Ovary (tissue), 9 donors: ENCODE data around the gene ADRM1. TPM values are rescaled to one million over a fixed set of nuclear protein-coding genes. Genes with fewer than 3 reads are reported as not detected.
A peak's percentile ranks its signal among the peaks of the same experiment; 100 is the strongest.

Experiments used
- DNase-seq, 5 donors: peaks; one replicate each; pipeline ENCODE4 v3.0.0-alpha.2; 2019 to 2020
- H3K27ac ChIP-seq, 2 donors: fragments of 200-600 bp; one replicate each; pipeline versions ENCODE4 v1.5.1 to v1.8.0; 2019 to 2022
- H3K27me3 ChIP-seq: fragments of 200-600 bp; one replicate; pipeline ENCODE4 v1.8.0; 2022
- H3K36me3 ChIP-seq: fragments of 200-600 bp; sonication (generic); one replicate; pipeline ENCODE4 v1.5.1; 2019
- H3K4me1 ChIP-seq: one replicate; pipeline ENCODE4 v1.8.1; 2013; ENCODE audit warnings: mild to moderate bottlenecking, moderate library complexity; ENCODE audit not compliant: insufficient read depth
- H3K4me3 ChIP-seq: fragments of 200-600 bp; sonication (generic); one replicate; pipeline ENCODE4 v1.5.1; 2017
- H3K9me3 ChIP-seq, 2 donors: fragments of 200-600 bp in 1 of 2; sonication (generic) in 1 of 2; one replicate each; pipeline versions ENCODE4 v1.5.1 to v1.8.1; 2013 to 2019; ENCODE audit warnings: mild to moderate bottlenecking in 1 of 2, moderate library complexity in 1 of 2
- CTCF ChIP-seq, 3 donors: fragments of 450-650 bp in 2 of 3; fragments of 200-600 bp in 1 of 3; IDR thresholded peaks; one replicate each; pipeline versions ENCODE4 v1.5.1 to v1.8.0; 2016 to 2022; ENCODE audit warnings: antibody characterized with exemption in 3 of 3, mild to moderate bottlenecking in 1 of 3
- EP300 ChIP-seq: sonication (generic); formaldehyde crosslinking; IDR thresholded peaks from one replicate; pipeline ENCODE4 v1.6.1; 2017; ENCODE audit warnings: antibody characterized with exemption
- POLR2A ChIP-seq: fragments of 450-650 bp; IDR thresholded peaks from one replicate; pipeline ENCODE4 v1.6.1; 2017; ENCODE audit warnings: antibody characterized with exemption, mild to moderate bottlenecking, moderate library complexity
- WGBS, 3 donors: extraction: QIAGEN DNeasy Blood & Tissue Kit in 1 of 3; methylation state at CpG; one replicate each; pipeline versions ENCODE4 v1.1.5 to v1.1.7; 2013 to 2017; 5-methylcytosine and 5-hydroxymethylcytosine counted together
- intact Hi-C, 4 donors: fragments of 100-400 bp; cut with DNase I; formaldehyde crosslinking; loops; one replicate each; pipeline versions ENCODE4 v1.11.0 to v1.15.1; 2022 to 2023
- polyA plus RNA-seq, 2 donors: library from polyadenylated mRNA; stranded (reverse); fragments of 200-250 nt in 1 of 2; fragments of 350-450 nt in 1 of 2; fragmentation: Illumina TruSeq in 1 of 2; extraction: RNeasy Lipid Tissue Mini Kit (QIAGEN cat#74804) in 1 of 2; gene quantifications; one replicate each; pipeline ENCODE4 v1.2.3, GENCODE V29; 2013 to 2014
- total RNA-seq, 7 donors: library from RNA; depleted of rRNA in 2 of 7; stranded (reverse); fragments of >200 nt in 2 of 7; fragmentation: NEBNext Ultra II Directional in 3 of 7; extraction: Animal tissue kit (Norgen Biotek cat#: 25700) in 3 of 7; gene quantifications; one replicate each; pipeline versions ENCODE4 v1.1.0 to v1.2.4, GENCODE V29; 2016 to 2023
- donor health status: DM: no; HTN: no; CAD: no; lungs with moderate emphysema.
- donor health status: DM: no; HTN: no; CAD: no.
- donor health status: Bipolar disorder and iron deficiency.
- donor health status: DM: yes; HTN: yes; CAD: no.
- donor health status: DM: no; HTN: no; CAD: no.
- donor health status: DM: yes; HTN: yes; CAD: no.

ADRM1 gene
- total and polyA plus RNA-seq, 9 donors, result 7.8 to 109 (median 55.2) TPM

DNA sequence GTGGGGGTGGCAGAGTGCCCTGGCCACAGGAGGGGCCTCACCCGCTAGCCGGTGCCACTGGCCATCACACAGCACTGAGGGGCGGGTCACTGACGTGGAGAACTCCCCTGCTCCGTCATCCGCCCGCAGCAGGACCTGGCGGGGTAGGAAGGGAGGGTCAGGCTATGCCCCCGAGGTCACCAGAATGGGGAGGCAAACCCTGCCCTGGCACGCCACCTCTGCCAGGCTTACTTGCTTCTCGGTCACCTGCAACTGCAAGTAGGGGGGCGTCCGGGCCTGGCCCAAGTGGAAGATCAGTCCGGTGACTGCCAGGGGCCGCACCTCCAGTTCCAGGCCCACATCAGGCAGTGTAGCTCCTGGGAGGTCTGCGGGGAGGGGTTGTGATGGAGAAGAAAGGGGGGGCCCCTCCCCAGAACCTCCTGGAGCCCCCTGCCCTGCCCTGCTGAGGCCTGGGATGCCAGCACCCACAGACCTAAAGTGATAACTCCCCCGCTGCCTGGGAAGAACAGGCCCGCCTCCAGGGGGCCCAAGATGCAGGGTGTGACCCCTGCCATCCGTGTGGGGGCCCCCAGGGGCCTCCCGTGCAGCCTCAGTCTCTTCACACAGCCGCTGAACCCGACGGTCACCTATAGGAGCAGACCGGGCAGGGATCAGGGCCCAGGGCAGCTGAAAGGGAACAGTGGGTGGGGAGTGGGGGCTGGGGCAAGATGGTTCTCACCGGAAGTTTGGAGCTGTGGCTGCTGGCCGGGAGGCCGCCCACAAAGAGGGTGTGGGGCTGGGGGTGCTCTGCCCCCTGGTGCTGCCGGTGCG lies 7.4 kb downstream of the ADRM1 start:
- TF ChIP-seq CTCF (IDR thresholded peaks at IDR 0.05), result no peak
- 70 to 75% (median 70%) methylated on average over 29 of the region's 29 CpGs for WGBS, 3 donors
- Histone ChIP-seq H3K4me3 (no peak overlapping the region), H3K27ac (peak overlapping the region; percentile 20 to 77), H3K9me3 (no peaks in the 10 kb centered on the region), H3K36me3 (no peaks in the 10 kb centered on the region), H3K4me1 (no peaks in the 10 kb centered on the region), H3K27me3 (no peaks in the 10 kb centered on the region)
- intact Hi-C loops, result loop anchor here in 2 of 4 donors (5.0 to 10.0 kb wide), 3 partner anchors 55 to 295 kb away; partner anchors contain the start of gene LAMA5 (in 1 of the 2)
- DNase-seq, result peak in 2 of 5 donors; percentile 31 to 69

DNA sequence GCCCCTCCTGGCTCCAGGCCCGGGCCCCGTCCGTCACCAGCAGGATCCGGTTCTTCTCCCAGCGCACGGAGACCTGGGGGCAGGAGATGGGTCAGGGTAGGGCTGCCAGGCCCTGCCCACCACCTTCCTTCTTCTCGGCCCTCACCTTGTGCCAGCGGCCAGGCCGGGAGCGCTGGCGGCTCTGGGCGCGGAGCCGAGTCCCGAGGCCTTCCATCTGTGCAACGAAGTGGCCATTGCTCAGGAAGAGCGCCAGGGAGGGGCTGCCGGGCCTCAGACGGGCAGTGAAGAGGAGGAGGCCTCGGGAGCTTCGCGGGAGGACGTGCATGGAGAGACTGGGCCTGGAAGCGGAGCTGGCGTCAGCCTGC lies 7.9 kb downstream of the ADRM1 start:
- intact Hi-C loops, result loop anchor here in 1 of 4 donors (5.0 kb wide), 1 partner anchor 72 kb away; no protein-coding TSS in a partner anchor
- Histone ChIP-seq H3K4me3 (no peak overlapping the region), H3K36me3 (no peaks in the 10 kb centered on the region), H3K27ac (peak overlapping the region; percentile 20 to 77), H3K9me3 (no peaks in the 10 kb centered on the region), H3K27me3 (no peaks in the 10 kb centered on the region), H3K4me1 (no peaks in the 10 kb centered on the region)
- peak in 3 of 5 donors; percentile 63 to 70 (median 65) for DNase-seq
- 40 to 53% (median 50%) methylated on average over 25 of the region's 25 CpGs for WGBS, 3 donors
- TF ChIP-seq POLR2A, result no peak

DNA sequence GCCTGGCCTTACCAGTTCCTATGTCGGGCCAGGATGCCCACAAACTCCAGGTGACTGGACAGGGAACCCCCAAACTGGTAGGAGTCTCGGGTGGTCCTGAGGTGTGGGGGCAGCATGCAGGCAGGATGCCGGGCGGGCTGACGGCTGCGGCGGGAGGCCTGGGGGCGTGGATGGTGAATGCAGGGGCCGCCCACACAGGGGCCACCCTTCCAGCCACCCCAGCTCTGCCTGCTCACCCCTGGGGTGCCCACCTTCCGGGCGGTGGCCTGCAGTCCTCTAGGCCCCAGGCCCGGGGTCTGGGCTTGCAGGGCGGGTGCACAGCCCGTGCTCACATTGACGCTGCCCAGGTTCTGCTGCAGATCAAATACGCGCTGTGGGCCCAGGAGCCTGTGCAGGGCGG lies 8.4 kb downstream of the ADRM1 start:
- peak overlapping the region in 1 of 2 donors; percentile 77 for H3K27ac ChIP-seq
- intact Hi-C loops, result loop anchor here in 1 of 4 donors (5.0 kb wide), 1 partner anchor 71 kb away; no protein-coding TSS in a partner anchor
- no peaks in the 10 kb centered on the region for H3K9me3 ChIP-seq
- no peak overlapping the region for H3K4me3 ChIP-seq
- DNase-seq, result no peak
- H3K36me3 ChIP-seq, result no peaks in the 10 kb centered on the region
- WGBS, 3 donors, result 84 to 88% (median 85%) methylated on average over 18 of the region's 18 CpGs
- no peaks in the 10 kb centered on the region for H3K27me3 ChIP-seq
- TF ChIP-seq EP300 (no peak), CTCF (IDR thresholded peaks at IDR 0.05) (no peak), POLR2A (no peak)
- no peaks in the 10 kb centered on the region for H3K4me1 ChIP-seq

GRCh38 chr20:62311832-62312661 lies 9.2 kb downstream of the ADRM1 start:
- WGBS, 3 donors, result 92 to 95% (median 93%) methylated on average over 47 to 60 of the region's 60 CpGs
- Histone ChIP-seq H3K4me3 (no peak overlapping the region), H3K36me3 (no peaks in the 10 kb centered on the region), H3K9me3 (no peaks in the 10 kb centered on the region), H3K27ac (no peak overlapping the region), H3K4me1 (peaks cover 1% of the 10 kb centered on the region), H3K27me3 (no peaks in the 10 kb centered on the region)
- TF ChIP-seq CTCF (IDR thresholded peaks at IDR 0.05) (no peak), EP300 (no peak), POLR2A (no peak)
- intact Hi-C loops, result loop anchor here in 1 of 4 donors (5.0 kb wide), 1 partner anchor 70 kb away; no protein-coding TSS in a partner anchor
- DNase-seq, result no peak
